HG03469 (cell line): ENCODE results near the gene CCNY.
A peak's percentile ranks its signal among the peaks of the same experiment; 100 is the strongest.

Source experiments
- ATAC-seq: cut with Tn5 transposase; IDR thresholded peaks from one replicate; pipeline ENCODE4 v1.9.1; 2021; ENCODE audit warnings: mild to moderate bottlenecking, moderate library complexity, moderate number of reproducible peaks; ENCODE audit not compliant: unreplicated experiment

CCNY gene

DNA sequence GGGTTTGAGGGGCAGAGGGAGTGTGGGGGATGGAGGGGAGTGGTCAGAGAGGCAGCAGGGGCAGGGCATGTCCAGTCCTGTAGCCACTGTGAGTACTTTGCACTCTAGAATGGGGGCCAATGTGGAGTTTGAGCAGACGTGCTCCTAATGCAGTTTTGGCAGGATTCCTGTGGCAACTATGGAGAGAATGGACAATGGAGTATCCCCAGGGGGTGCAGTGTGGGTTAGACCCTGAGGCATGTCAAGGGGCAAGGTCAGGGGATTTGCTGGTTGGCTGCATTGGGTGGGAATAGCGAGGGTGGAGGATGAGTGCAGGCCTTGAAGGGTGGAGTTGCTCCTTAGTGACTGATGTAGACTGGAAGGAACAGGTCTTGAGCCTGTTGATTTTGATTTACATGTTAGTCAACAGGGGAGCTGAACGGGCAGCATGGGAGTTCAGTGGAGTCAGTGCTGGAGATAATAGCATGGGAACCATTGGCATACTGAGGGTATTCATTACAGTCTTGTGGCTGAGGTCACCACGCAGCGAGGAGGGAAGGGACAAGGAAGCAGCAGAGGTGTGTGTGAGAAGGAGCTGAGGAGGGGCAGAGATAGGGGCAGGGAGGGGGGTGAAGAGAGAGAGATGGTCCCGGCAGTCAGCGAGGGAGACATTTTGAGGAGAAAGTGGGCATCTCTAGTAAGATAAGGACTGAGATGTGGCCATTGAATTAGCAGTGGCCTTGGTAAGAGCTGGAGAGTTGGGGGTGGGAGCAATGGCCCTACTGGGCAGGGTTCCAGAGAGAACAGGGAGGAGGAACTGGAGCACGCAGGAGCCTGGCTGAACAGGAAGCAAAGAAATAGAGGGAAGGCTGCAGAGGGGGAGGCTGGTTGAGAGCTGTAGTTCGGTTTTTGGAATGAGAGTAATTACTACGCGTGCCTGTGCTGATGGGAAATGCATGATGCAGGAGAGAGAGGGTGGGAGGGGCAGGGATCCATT is 112.7 kb downstream of the CCNY start:
- no peak for ATAC-seq

DNA sequence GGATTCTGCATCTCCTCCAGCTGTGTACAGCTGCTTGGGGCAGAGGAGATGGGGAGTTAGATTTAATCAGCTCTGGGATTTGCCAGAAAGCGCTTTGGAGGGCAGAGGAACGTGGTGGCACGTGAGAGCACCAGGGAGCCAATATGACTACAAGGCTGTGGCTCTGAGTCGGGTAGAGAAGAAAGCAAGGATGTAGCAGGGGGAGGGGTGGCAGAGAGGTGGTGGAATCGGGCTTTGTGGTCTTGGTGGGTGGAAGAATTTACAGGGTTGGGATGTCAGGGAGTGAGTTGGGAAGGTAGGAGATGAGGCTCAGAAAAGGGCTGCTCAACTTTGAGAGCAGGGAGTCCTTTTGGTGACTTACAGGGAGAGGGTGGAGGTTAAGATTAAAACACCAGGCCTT is 113.6 kb downstream of the CCNY start:
- no peak for ATAC-seq

DNA sequence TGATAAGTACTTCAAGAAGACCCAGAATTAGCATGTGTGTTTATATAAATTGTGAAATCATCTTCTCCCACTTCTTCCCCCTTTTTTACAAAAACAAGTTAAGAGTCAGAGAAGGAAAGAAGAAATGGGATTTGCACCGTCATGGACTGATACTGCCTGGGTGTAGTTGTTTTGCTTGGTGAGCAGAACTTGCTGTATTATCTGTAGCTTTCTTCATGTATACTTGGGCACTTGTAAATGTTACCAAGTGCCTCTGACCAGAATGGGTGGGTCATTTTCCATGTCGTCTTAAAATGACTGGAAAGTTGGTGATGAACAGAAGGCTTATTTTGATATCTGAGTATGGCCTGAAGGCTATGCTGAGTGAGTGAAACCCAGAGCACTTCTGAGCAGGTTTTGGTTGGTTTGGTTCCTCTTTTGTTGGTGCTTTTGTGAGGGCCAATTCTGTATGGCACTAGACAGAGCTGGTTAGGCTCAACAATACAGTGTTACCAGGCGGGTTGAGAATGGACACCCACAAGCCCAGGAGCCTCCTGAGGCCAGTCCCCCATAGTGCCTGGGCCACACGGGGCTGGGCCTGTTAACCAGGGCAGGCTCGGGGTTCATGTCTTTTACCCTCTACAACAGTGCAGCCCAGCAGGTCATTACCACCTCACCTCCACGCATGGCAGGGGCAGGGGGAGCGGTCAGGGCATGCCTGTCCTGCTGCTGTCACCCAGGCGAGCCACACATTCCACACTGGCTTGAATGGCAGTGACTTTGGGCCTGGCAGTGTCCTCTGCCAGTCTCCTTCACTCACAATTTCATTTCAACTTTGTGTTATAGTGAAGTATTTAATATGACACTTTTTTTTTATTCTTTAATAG is 115.1 kb downstream of the CCNY start:
- peak; percentile 97 for ATAC-seq

DNA sequence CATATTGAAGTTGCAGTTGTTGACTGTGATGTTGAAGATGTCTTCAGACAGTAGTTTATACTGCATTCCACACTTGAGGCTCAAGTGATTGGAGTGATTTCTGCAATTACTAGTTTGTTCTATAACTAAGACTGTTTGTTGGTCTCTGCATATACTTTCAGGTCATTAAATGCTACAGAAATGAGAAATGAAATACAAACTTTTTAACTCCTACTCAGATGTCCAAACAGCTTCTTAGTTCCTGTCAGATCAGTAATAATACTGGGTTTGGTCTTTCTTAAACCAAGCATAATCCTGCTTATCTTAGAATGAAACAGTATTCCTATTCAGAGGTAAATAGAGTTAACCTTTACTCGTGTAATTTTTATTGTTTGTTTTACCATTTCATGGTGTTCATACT is 115.9 kb downstream of the CCNY start:
- no peak for ATAC-seq

GRCh38 chr10:35452847-35453246 is 116.5 kb downstream of the CCNY start:
- ATAC-seq = no peak

- ATAC-seq = no peak
Measured at GRCh38 chr10:35453855-35454532, 117.7 kb downstream of the CCNY start.

- ATAC-seq = no peak
Measured at GRCh38 chr10:35456153-35456720, 119.9 kb downstream of the CCNY start.

DNA sequence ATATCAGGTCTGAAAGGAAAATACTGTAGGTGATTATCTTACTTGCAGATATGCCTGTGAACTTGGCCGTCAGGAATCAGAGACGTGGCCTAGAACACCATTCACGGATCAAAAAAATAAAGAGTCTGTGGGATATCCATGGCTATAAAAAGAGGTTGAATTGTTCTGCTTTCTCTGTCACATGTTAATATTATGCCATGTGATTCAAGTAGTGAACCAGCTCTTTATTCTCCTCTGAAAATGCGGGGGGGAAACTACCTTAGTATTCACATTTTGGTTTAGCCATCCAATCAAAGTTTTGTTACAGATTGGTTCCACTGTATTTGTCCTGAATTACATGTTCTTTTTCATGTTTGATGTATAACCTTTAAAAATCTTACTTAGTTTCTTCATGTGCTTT is 120.5 kb downstream of the CCNY start:
- no peak for ATAC-seq

- no peak for ATAC-seq
Measured at GRCh38 chr10:35458500-35459448, 122.5 kb downstream of the CCNY start.

- no peak for ATAC-seq
Measured at GRCh38 chr10:35459449-35459847, 123.1 kb downstream of the CCNY start.

DNA sequence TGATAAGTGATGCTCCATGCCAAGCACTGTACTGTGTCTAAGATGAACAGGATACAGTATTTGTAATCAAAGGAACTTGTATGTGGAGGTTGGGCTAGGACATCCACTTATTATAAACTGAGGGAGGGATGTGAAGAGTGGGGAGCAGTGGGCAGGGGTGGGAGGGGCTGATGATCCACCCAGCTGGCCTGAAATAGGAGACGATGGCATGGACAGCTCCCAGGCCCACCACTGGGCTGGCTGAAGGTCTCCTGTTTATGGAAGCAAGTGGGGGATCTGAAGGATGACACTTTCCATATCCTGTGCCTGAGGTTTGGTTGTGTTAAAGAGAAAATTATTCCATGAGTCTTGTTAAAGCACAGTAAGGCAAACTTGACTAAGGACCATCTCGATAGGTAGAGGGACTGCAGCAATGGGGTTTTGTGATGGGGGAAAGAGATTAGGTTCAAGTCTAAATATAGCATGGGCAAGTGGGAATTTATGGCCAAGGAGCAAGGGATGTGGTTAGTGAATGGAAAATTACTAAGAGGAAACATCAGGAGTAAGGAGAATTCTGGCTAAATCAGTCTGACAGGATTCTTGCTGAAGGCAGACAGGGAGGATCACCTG is 124.6 kb downstream of the CCNY start:
- no peak for ATAC-seq

DNA sequence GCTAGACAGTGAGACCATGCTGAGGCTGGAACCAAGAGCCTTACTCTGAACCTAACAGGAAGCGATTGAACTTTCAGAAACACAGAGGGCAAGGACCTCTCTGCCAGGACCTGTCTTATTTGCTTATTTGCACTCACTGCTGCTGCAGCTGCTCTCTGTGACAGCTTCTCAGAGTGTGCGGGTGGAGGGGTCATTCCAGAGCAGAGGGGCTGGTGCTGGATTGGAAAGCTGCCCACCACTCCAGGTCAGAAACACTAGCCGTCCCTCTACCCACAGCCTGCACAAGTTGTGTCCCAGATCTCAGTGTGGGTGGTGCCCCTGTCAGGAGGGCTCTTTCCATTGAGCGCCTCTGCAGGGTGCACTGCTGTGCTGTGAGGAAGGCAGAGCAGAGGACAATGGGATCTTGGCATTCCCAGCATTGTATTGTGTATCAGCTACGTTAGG is 126.2 kb downstream of the CCNY start:
- peak; percentile 84 for ATAC-seq

GRCh38 chr10:35463105-35463867 is 127.0 kb downstream of the CCNY start:
- no peak for ATAC-seq

DNA sequence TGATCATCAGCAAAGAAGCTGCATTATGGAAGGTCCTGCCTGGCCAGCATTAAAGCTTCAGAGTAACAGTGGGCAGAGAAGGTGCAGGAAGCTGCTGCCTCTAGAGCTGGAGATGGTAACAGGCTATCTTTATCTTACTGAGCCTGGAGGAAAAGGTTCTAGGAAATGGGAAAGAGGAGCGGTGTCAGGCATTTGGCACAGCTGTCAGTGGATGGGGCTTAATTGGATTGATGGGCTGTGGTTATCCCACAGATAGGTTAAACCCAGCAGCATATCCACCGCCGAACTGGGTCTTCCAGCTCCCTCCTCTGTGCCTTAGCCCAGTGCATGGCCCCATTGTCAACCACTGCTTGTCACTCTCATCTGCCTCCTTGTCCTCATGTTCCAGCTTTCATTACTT is 127.6 kb downstream of the CCNY start:
- no peak for ATAC-seq

- ATAC-seq = no peak
Measured at GRCh38 chr10:35464825-35465456, 128.6 kb downstream of the CCNY start.

GRCh38 chr10:35465673-35466072 is 129.4 kb downstream of the CCNY start:
- no peak for ATAC-seq

- no peak for ATAC-seq
Measured at GRCh38 chr10:35466170-35466569, 129.9 kb downstream of the CCNY start.

DNA sequence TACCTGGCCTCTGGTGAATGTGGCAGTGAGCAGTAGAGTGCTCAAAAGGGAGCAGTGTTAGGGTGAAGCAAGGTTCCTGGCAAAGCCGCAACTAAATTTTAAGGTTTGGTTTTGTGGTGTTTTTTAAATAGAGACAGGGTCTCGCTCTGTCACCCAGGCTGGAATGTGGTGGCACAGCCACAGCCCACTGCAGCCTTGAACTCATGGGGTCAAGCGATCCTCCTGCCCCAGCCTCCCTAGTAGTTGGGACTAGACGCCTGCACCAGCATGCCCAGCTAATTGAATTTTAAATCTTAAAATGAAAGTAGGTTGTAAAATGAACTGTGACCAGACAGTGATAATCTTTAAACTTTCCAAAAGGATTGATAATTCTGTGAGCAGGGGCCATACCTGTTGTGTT is 130.4 kb downstream of the CCNY start:
- ATAC-seq = no peak
